ENCODE data around the gene HACD4.

- TF ChIP-seq CTCF (IDR thresholded peaks at IDR 0.05) = no peak
- TF ChIP-seq EP300 (IDR thresholded peaks at IDR 0.05) = no peak
- no peak for TF ChIP-seq POLR2A (IDR thresholded peaks at IDR 0.05)
These were observed 80.7 kb downstream of the HACD4 start for GRCh38 chr9:20950707-20951106.

Measured in ovary (tissue), 3 donors.